ENCODE results near the gene MAP2K7.

Gene MAP2K7

DNA sequence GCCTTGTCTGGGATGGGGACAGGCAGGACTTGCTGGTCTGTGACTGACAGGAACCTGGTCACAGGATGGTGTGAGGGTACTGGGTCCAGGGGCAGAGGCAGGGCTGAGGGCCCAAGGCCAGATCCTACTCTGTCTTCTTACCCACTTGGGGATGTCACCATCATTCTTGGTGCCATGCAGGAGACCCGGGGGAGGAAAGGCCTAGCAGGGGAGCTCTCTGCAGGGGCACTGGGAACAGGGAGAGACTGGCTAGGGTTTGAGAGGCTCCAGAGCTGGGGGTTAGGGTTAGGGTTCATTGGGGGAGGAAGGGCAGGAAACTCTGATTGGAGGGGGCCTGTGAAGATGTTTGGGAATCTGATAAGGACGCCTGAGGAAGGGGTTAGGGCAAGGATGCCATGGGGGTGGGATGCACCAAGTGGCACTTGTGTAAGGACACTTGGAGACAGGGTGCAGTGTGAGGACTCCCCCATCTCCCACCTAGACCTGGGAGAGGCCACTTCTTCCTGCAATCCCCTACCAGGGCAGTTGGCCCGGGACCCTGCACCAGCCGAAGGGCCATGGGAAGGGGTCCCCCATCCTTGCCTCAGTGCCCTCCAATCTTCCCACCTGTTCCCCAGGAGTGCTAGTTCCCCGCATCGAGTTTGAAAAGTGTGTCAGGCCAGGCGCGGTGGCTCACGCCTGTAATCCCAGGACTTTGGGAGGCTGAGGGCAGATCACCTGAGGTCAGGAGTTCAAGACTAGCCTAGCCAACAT lies 36.4 kb upstream of the MAP2K7 start:
- no peak for DNase-seq (ENCODE audit: low spot score)

DNA sequence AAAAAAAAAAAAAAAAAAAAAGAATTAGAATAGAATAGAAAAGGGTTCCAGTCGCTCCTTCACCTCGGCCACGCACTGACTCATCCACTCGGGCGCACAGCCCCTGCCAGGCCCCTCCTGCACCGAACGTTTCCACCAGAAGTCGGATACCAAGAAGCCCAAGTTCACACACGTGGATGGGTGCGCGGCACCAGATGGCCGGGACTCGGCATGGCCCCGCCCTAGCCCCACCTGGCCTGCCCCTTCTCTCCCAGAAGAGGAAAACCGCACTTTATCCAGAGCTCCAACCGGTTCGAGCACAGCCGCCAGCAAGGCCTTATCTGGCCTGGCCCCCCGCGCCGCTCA lies 35.4 kb upstream of the MAP2K7 start:
- DNase-seq (ENCODE audit: low spot score), result peak; percentile 45

DNA sequence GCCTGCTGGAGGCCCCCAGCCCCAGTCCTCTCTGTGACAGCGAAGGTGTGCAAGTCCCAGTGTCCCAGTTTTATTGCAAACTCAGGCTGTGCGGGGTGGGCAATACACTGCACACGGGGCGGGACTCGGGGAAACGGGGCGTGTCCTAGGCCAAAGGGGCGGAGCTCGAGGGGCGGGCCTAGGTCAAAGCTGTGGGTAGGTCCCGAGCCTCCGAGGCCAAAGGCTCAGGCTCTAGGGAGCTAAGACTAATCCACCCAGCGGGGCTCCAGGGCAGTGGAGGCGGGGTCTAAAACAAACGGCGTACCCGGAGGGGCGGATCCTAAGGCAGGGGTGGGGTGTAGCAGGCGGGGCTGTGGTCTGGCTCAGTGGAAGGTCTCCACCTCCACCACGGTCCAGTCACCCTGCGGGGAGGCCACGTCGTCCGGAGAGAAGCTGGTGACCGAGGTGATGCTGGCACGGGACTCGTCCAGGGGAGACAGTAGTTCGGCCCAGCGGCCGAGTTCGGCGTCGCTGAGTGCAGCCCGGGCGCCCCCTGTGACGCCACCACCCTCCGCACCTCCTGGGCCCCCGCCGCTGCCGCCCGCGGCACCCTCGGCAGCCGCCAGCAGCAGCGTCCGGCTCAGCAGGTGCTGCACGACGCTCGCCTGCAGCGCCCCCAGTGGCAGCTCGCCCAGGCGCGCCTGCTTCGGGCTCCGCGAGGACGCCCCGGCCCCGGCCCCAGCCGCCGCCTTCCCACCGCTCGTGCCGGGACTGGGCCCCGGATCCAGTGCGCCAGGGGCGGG lies 34.8 kb upstream of the MAP2K7 start:
- DNase-seq (ENCODE audit: low spot score), result peak; percentile 82

DNA sequence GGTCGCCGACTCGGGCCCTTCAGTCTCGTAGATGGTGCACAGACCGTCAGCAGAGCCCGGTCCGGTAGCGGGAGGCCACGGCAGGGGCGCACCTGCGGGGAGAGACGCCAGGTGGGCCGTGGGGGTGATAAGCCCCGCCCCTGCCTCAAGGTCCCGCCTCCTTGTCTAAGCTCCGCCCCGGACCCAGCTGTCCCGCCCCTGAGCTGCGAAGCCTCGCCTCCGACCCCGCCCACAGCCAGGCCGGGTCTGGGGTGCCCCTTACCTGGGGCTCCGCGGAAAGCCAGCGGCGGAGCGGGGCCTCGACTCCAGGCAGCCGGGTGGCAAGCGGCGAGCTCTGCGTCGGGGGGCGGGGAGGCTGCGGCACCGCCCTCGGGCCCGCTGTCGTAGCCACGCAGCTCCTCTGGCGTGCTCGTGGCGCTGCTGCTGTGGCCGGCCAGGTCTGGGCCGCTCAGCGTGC lies 34.2 kb upstream of the MAP2K7 start:
- peak; percentile 80 for DNase-seq (ENCODE audit: low spot score)

DNA sequence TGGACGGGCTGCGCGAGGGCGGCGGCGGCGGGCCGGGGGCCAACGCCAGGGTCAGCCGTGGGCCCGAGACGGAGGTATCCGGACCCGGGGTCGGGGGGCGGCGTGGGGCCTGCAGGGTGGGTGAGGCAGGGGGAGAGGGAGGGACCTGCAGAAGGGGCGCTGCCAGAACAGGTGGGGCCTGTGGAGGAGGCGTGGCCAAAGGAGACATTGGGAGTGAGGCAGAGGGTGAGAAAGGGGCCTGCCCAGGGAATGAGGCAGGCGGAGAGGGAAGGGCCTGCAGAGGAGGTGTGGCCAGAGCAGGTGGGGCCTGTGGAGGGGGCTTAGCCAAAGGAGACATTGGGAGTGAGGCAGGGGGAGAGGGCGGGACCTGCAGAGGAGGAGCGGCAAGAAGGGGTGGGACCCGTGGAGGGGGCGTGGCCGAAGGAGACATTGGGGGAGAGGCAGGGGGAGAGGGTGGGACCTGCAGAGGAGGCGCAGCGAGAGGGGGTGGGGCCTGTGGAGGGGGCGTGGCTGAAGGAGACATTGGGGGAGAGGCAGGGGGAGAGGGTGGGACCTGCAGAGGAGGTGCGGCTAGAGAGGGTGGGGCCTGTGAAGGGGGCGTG lies 33.7 kb upstream of the MAP2K7 start:
- DNase-seq (ENCODE audit: low spot score), result peak; percentile 36

DNA sequence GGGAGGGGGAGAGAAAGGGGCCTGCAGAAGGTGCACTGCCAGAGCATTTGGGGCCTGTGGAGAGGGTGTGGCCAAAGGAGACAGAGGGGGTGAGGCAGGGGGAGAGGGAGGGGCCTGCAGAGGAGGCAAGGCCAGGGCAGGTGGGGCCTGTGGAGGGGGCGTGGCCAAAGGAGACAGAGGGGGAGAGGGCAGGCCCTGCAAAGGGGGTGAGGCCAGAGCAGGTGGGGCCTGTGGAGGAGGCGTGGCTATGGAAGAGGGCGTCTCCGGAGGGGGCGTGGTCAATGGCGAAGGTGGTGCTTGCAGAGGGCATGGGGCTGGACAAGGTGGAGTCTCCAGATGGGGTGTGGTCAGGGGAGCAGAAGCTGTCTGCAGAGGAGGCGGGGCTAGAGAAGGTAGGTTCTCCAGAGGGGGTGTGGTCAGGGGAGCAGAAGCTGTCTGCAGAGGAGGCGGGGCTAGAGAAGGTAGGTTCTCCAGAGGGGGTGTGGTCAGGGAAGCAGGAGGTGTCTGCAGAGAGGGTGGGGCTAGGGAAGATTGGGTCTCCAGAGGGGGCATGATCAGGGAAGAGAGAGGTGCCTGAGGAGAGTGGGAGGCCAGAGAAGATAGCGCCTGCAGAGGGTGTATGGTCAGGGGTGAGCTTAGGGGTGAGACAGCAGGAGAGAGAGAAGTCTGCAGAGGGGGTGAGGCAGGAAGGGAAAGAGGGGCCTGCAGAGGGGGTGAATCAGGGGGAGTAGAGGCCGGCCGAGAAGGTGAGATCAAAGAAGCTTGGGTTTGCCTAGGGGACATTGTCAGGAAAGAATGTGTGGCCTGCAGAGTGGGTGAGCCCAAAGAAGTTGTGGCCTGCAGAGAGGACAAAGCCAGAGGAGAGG lies 32.9 kb upstream of the MAP2K7 start:
- peak; percentile 5 for DNase-seq (ENCODE audit: low spot score)

DNA sequence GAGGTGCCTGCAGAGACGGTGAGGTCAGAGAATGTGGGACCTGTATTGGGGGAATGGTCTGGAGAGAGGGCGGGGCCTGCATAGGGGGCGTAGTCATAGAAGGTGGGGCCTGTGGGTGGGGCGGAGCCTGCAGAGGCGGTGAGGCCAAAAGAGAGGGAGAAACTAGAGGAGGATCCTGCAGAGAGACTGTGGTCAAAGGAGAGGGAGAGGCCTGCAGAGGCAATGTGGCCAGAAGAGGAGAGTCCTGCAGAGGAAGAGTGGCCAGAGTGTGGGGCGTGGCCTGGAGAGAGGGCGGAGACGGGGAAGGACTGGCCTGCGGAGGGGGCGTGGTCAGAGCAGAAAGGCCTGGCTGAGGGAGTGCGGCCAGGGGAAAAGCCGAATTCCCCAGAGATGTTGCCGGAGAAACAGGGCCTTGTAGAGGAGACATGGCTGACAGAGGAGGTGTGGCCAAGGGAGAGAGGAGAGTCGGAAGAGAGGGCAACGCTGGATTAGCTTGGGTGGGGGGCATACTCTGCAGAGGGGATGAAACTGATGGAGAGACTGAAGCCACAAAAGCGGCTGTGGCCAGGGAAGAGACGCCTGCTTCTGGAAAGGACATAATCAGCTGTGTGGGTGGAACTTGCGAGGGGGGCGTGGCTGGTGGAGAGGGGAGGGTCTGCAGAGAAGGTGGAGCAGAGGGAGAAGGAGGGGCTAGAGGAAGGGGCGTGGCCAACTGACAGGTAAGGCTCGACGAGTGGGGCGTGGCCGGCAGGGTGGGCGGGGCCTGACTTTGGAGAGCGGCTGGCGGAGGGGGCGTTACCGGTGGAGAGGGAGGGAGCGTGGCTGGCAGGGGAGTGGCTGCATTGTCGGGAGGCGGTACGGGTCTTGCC lies 32.0 kb upstream of the MAP2K7 start:
- DNase-seq (ENCODE audit: low spot score), result peak; percentile 61

DNA sequence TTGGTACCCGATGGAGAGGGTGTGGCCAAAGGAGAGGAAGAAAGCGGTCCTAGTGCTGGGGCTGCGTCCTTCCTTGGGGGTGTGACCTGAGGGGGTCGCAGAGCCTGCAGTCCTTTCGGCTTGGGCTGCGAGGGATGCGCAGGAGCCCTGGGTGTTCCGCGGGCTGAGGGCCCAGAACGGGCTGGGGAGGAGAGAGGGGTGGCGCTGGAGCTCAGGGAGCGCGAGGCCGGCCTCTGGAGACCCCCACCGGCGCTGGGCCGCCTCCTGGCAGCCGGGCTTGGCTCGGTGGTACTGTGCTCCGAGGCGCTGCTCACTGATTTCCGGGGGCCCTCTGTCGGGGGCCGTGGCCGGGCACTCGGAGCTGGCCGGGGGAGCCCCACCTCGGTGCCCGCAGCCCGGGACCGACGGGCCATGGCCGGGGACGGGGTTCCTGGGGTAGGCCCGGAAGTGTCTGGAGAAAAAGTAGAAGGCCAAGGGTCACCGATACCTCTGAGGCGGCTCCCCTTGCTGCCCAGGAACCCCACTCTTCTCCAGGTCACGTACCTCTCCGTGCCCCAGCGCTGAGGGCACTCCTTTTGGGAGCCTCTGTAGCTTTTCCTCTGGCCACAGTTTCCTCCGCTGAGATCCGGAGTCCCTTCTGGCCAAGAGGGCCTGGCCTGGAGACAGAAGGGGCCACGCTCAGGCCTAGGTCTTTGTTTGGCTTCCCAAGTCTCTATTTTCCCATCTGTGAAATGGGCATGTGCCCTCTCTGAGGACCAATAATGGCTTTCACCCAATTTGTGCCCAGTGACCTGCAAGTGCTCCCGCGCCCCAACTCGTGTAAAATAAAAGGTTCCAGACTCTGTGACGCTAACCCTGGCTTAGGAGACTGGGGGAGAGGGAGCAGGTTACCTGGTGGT lies 31.1 kb upstream of the MAP2K7 start:
- no peak for DNase-seq (ENCODE audit: low spot score)

DNA sequence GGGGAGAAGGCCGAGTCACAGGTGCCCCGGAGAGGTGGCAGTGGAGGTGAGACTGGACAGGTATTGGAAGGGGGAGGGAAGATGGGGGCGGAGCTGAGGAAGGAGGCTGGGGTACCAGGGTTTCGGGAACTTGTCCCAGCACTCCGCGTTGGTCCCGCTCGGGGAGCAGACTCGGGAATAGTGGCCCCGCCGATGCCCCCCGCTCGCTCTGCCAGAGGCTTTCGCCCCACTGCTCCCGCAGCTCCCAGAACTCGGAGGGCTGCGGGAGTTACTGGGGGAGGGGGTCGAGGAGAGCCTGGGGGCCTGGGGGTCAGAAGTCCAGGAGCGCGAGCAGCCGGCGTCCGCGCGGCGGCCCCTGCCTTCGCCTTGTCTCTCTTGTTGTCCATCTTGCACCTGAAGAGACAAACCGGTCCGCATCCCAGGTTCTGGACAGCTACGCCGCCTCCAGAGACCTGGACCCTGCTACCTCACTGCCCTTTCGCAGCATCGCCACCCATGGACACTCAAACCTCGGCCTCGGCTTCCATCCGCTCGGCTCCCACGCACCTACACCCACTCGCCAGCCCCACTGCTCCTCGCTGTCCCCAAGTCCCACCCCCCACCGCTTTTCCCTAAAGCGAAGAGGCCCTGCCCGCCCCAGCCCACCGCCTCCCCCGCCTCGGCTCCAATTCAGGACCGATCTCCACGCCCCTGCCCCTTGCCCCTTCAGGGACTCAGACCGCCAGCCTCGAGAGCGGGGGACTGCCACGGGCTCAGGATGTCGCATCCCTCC lies 30.2 kb upstream of the MAP2K7 start:
- no peak for DNase-seq (ENCODE audit: low spot score)

DNA sequence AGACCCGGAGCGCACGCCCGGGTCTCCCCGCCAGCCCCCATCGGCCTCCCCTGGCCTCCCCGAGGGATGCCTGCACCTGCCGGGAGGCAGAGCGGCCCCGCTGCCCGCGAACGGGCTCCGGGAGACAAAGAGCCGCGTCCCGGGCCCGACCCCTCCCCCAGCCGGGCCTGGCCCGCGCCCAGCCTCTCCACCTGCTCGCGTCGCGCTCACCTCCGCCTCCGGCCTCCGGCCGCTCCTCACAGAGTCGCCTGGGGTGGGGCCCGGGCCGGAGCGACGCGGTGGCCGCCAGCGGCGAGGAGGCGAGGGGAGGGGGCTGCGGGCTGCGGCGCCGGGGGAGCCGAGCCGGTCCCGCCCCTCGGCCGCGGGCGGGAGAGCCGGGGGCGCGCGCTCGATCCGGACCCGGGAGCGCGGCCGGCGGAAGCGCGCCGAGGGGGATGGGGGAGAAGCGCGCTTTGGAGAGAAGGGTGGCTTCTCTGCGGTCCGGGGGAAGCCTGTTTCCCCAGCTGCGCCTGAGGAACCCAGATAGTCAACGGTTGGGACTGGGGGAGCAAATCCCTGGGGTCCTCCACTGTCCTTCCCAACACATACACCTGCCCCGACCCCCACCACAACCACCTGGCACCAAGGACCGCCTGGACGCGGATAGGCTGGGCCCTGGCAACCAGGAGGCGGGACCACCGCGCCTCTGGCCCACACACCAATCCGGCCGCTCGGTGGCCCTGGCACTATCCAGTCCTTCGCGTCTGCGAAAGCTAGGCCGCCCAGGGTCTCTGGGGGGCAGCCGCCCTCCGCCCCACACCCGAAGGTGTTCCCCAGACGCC lies 29.4 kb upstream of the MAP2K7 start, which contains the start of gene PRR36:
PRR36 (minus strand) TSS at position 315 of the 821 bp plus-strand sequence. CDS start 701 bp downstream, outside the sequence.
- no peak for DNase-seq (ENCODE audit: low spot score)

DNA sequence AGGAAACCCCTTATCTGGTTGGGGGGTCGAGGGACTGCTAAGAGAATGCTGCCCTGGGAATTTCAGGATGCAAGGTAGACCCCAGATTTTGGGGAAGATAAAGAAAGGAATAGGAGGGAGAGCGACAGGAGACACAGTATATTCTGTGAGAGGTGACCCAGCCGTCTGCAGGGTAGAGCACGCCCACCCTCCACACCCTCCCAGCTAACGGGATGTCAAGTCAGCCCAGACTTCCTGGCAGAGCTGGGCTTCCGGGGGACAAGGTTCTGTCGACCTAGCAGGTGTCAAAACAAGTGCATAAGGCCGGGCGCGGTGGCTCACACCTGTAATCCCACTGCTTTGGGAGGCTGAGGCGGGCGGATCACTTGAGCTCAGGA lies 28.8 kb upstream of the MAP2K7 start:
- no peak for DNase-seq (ENCODE audit: low spot score)

DNA sequence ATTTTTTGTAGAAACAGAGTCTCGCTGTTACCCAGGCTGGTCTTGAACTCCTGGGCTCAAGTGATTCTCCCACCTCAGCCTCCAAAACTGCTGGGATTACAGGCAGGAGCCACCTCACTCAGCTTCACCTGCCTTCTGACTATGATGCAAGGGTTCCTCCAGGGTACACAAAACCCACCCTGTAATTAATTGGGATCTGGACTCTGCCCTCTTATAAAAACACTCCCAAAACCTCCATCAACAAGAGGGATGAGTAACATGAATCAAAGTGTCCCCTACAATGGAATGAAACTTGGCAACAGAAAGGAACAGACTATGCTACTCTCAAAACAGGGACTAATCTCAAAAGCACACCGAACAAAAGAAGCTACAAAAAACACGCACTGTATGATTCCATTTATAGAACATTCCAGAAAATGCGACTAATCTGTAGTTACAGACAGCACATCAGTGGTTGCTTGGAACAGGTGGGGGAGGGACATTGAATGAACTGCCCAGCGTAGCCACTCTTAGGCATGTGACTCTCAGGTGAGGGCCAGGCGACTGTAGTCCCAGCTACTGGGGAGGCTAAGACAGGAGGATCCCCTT lies 26.3 kb upstream of the MAP2K7 start:
- no peak for DNase-seq (ENCODE audit: low spot score)

DNA sequence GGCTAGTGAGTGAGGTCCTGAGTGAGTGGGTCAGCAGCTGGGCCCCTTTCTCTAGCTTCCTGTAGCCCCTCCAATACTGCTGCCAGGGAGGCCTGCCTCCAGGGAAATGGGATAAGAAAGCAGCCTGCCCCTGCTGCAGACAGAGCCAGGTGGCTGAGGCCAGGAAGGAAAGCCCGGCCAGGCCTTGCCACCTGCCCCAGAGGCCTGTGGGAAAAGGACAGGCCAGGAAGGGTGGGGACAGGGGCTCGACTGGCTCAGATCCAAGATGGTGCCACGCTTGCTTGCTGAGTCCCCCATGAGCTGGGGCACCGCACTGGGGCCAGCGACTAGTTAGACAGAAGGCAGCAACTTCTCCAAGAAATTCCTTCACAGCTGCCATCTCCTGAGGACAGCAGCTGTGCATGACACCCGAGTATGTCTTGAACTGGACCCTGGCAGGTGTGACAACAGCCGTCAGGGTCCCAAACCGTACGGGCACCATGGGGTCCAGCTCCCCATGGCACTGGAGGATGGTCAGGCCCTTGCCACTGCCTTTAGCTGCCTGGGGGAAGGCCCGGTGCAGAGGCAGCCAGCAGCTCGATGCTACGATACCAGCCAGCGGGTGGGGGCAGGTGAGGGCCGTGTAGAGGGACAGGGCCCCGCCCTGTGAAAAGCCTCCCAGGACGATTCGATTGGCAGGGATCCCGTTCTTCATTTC lies 24.4 kb upstream of the MAP2K7 start:
- no peak for DNase-seq (ENCODE audit: low spot score)

DNA sequence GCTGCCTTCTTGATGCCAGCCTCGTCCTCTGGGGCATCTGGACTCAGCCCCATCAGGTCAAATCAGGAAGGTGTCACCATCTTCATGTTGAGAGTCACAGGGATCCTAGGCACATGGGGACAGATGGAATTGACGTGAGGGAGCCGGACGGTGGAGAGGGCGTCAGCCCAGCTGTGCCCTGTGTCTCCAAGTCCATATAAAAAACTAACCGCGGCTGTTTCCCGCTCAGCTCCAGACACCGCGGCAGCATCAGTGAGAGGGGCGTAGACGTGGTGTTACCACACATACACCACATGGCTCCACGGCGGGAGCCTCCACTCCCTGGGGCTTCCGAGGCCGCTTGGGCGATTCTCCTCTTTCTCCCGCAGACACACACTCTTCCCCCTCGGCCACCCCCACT lies 23.8 kb upstream of the MAP2K7 start:
- no peak for DNase-seq (ENCODE audit: low spot score)

DNA sequence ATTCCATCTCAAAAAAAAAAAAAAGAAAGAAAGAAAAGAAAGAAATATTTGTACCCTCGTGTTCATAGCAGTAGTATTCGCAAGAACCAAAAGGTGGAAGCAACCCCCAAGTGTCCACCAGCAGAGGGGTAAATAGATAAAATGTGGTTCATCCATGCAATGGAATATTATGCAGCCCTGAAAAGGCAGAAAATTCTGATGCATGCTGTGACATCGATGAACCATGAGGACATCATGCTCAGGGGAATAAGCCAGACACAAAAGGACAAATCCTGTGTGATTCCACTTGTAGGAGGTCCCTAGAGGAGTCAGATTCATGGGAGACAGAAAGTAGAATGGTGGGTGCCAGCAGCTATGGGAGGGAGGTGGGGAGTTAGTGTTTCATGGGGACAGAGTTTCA lies 21.8 kb upstream of the MAP2K7 start:
- DNase-seq (ENCODE audit: low spot score), result no peak

DNA sequence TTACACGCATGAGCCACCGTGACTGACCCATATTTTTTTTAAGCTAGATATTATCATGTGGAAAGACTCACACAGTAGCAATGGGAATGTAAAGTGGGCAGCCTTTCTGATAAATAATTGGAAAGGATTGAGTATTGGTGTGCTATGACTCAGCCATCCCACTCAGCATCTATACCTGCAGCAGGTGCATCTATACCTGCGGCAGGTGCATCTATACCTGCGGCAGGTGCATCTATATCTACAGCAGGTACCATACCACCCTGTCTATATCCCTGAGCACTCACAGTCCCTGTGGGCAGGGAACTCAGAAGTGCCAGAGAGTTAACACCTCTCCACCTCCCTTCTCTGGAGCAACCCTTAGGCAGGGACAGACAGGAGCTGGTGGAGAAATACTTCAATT lies 20.6 kb upstream of the MAP2K7 start:
- no peak for DNase-seq (ENCODE audit: low spot score)

DNA sequence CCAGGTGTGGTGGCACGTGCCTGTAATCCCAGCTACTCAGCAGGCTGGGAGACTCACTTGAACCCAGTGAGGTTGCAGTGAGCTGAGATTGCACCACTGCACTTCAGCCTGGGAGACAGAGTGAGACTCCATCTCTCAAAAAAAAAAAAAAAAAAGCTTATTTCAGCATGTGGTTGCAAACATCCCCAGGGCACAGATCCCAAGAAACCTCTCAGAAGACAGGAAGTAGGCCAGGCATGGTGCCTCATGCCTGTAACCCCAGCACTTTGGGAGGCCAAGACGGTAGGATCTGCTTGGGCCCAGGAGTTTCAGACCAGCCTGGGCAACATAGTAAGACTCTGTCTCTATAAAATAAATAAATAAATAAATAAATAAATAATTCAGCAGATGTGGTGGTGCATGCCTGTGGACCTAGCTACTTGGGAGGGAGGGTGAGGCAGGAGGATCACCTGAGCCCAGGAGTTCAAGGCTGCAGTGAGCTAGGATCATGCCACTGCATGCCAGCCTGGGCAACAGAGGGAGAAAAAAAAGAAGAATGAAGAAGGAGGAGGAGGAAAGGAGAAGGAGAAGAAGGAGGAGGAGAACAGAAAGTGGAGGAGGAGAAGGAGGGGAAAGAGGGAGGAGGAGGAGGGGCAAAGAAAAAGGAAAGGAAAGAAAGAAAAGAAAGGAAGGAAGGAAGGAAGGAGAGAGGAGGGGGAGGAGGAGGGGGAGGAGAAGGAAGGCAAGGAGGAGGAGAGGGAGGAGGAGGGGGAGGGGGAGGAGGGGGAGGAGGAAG lies 19.7 kb upstream of the MAP2K7 start:
- DNase-seq (ENCODE audit: low spot score), result no peak
